T-helper 2 cell treated with Interferon-gamma antibody and Interleukin-4, amounts not matched to agents 100 ng/mL and 5 ng/mL, for 36 hours (primary cell): Measurements from ENCODE around the gene LHFPL4. TPM values are rescaled to one million over a fixed set of nuclear protein-coding genes. Genes with fewer than 3 reads are reported as not detected.
"Not testable (repeated sequence)": the region's sequence is repeated elsewhere in the genome, so short reads cannot be mapped to it uniquely, and the experiment has no call there.

ENCODE experiments used
- intact Hi-C: fragments of 100-400 bp; cut with micrococcal nuclease; formaldehyde crosslinking; loops from one replicate; pipeline ENCODE4 v1.15.1; 2023
- total RNA-seq: library from RNA; stranded (reverse); gene quantifications from 2 replicates; pipeline ENCODE4 v1.2.3, GENCODE V29; 2022

Gene LHFPL4
- total RNA-seq, 1 donor from 2014 or later, result not detected

DNA sequence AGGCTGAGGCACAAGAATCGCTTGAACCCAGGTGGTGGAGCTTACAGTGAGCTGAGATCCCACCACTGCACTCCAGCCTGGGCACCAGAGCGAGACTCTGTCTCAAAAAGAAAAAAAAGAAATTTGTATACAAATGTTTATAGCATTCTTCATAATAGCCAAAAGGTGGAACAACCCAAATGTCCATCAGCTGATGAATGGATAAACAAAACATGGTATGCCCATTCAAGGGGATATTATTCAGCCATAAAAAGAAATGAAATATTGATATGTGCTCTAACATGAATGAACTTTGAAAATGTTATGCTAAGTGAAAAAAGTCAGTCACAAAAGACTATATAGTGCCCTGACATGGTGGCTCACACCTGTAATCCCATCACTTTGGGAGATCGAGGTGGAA lies 11.4 kb downstream of the LHFPL4 start:
- intact Hi-C loops, result no loop called here

DNA sequence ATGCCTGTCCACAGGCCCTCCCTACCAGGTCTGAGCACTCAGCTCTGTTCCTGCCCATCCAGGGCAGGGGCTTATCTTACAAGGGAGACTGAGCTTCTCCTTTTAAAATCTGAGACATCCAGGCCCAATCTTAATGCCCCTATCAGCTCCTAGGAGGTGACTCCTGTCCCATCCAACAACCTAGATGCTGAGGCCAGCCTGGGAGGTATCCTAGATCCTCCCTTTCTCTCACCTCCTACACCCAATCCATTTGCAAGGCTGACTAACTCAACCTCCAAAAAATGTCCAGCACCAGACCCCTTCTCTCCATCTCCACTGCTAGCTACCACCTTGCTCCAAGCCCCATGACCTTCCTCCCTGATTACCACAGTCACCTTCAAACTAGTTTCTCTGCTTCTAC lies 17.4 kb downstream of the LHFPL4 start:
- intact Hi-C loops, result no loop called here

GRCh38 chr3:9534429-9534828 lies 19.2 kb downstream of the LHFPL4 start:
- intact Hi-C loops, result no loop called here

DNA sequence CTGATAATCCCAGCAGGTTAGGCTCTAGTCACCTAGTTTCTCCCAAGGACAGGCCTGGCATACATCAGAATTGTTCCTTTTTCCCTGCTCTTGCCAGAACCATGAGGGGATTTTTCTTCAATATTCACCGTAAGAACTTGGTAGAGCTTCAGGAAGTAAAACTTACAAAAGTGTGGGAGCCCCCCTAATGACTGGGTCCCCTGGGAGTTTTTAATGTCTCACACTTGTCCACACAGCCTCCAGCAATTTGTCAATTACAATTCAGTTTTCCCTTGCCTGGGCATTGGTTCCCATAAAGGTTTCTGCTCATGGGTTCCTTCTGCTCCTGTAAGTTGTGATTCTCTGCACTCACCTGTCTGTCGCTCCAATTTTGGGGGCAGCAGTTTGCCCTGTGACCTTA lies 28.5 kb downstream of the LHFPL4 start:
- intact Hi-C loops, result no loop called here

DNA sequence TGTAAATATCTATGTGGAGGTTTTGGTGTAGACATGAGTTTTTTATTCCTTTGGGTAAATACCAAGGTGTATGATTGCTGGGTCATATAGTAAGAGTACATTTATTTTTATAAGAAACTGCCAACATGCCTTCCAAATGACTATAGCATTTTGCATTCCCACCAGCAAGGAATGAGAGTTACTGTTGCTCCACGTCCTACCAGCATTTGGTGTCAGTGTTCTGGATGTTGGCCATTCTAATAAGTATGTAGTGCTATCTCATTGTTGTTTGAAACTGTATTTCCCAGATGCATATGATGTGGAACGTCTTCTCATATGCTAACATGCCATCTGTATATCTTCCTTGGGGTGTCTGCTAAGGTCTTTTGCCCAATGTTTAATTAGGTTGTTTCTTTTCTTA lies 38.7 kb downstream of the LHFPL4 start:
- intact Hi-C loops, result no loop called here

- intact Hi-C loops, result no loop called here
Observed at GRCh38 chr3:9514306-9514705, 39.3 kb downstream of the LHFPL4 start.

DNA sequence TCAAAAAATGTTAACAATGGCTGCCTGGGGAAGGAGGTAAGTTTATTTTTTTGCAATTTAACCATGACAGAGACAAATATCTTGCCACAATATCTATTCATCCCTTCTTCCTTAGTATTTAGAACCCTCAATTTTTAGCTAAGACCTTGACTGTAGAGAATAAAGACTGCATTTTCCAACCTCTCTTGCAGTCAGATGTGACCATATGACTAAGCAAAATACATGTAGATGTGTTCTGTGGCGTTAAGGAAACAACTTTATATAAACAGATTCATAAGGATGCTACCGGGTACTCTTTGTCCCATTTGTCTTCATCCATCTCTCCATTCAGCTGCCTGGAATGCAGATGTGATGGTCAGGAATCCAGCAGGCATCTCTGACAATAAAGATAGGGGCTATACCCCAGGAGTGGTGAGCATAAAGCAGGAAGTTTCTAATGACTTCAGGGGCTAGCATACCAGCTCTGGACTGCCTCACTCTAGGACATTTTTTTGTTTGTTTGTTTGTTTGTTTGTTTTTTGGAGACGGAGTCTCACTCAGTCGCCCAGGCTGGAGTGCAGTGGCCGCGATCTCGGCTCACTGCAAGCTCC lies 41.1 kb downstream of the LHFPL4 start:
- intact Hi-C loops, result no loop called here

DNA sequence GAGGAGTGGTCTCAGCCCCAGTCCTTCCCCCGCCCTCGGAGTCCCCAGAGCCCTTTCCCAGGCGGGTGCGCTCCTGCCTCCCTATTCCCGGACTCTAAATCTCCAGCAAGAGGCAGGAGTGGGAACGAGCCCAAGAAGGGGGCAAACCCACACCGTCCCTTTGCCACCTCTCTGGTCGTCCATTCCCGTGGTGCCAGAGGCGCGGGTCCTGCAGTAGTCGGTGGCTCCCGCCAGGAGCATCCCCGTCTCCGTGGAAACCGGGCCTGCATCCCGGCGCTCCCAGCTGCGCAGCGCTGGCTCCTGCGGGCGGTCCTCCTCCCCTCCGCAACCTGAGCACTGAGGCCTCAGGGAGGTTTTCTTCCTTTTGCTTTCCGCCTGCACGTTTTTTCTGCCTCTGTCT lies 44.8 kb downstream of the LHFPL4 start:
- intact Hi-C loops, result no loop called here

- intact Hi-C loops, result no loop called here
Observed at GRCh38 chr3:9507586-9508578, 45.7 kb downstream of the LHFPL4 start.

- intact Hi-C loops, result loop anchor here (1.0 to 5.0 kb wide), 3 partner anchors 150 to 429 kb away; partner anchors contain the start of gene CRELD1
Observed at GRCh38 chr3:9503283-9503682, 50.3 kb downstream of the LHFPL4 start.

DNA sequence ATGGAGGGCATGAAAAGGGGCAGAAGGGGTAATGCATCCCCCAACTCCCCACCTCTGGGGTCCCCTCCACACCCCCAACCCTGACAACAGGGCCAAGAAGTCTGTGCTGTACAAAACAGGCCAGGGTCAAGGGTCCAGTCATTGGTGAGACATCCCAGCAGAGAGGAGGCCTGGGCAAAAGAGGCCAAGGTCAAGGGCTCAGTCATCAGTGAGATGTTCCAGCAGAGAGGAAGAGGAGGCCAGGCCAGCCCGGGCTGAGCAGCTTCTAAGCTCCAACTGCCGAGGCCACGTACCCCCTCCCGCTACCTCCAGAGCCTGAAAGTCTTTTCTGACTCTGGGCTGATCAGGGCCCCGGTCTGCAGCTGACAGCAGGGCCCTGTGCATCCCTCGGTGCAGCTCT lies 52.4 kb downstream of the LHFPL4 start:
- intact Hi-C loops, result loop anchor here (5.0 kb wide), 1 partner anchor 431 kb away; the partner anchor contains the start of gene CRELD1

DNA sequence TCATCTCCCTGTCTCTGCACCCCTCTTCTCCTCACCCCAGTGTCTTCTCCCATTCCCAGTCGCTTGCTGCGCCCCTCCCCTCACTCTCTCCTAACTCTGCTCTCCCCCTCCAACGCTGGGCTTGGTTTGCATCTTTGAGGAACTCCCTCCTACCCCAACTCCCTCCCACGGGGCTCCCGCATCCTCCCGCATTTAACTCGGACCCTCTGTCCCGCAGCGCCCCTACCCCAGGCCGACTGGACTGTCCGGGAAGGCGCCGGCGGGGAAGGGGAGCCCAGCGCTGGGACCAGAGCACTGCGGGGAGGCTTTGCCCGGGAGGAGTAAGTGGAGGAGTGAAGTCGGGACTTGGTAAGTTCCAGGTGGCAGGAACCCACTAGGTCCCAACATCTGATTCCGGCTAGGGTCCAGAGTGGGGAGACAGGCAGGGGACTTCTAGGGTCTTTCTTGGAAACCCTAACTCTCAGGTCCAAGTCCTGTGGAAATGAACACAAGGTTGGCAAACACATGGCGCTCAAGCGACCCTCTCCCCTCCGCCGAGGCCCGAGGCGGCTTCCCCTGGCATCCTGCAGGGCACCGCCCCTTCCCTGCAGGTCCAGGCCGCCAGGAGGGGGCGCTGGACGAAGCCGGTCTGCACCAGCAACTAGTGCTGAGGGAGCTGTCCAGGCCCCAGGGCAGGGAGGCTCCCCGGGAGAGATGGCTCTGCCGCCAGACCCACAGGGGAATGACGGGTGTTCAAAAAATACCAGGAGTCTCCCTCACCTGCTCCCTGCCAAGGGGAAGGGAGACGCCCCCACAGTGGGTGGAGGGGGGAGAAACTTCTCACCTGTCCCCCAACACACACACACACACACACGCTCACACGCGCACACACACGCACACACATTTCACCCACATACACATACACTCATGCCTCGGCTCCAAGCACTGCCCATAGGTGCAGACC lies 53.2 kb downstream of the LHFPL4 start:
- intact Hi-C loops, result loop anchor here (5.0 kb wide), 1 partner anchor 432 kb away; the partner anchor contains the start of gene CRELD1

DNA sequence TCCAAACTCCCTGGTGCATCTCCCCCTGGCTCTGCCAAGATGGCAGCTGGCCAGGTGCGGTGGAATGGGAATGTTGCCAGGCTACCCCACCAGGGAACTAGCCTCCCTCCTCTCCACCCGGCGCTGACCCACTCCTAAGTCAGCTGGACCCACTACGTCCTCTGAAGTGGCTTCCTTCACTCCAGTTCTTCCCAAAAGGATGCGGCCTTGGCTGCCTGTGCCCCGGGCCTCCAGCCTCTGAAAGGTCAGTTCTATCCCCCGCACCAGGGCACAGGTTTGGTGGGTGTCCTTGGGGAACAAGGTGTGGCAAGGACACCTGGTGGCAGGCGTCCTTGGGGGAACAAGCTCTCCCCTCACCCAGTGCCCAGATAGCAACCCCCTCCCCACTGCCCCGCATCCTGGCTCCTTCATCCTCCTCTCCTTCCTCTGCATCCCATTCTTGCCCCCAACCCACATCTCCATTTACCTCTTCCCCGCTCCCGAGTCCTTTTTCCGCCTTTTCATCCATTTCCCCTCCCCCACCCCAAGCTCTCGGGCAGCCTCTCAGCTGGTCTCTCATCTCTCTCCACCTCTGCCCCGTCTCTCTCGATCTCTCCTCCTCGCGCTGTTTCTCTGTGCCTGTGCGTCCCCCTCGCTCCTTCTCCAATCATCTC lies 54.0 kb downstream of the LHFPL4 start:
- intact Hi-C loops, result loop anchor here (5.0 kb wide), 1 partner anchor 433 kb away; the partner anchor contains the start of gene CRELD1

DNA sequence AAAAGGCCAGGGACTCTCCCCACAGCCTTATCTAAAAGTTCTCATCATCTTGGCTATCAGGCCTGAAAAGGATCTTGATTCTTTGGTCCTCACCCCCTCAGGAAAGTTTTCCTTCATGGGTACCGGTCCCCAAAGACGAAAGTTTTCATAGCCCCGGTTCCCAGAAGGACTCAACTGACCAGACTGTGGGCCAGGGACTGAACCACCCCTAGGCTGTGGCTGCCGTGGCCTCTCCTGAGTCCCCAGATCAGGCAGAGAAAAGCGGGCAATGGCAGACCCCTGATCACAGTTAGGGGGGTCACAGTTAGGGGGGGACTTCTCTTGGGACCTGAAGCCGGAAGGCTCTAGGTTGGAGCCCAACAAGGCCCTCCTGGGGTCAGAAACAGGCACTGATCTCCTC lies 54.8 kb downstream of the LHFPL4 start:
- intact Hi-C loops, result no loop called here

- intact Hi-C loops, result no loop called here
Observed at GRCh38 chr3:9497821-9498565, 55.6 kb downstream of the LHFPL4 start.

- intact Hi-C loops, result no loop called here
Observed at GRCh38 chr3:9496893-9497292, 56.7 kb downstream of the LHFPL4 start.

DNA sequence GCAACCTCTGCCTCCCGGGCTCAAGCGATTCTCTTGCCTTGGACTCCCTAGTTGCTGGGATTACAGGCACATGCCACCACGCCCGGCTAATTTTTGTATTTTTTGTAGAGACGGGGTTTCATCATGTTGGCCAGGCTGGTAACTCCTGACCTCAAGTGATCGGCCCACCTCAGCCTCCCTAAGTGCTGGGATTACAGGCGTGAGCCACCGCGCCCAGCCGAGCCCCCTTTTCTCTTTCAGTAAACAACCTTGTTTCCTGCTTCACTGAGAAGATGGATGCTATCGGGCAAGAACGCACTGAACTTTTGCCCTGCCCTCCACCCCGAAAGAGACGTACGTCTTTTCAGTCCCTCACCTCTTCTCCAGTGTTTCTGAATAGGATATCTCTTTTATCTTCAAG lies 59.6 kb downstream of the LHFPL4 start:
- intact Hi-C loops, result not testable (repeated sequence)

DNA sequence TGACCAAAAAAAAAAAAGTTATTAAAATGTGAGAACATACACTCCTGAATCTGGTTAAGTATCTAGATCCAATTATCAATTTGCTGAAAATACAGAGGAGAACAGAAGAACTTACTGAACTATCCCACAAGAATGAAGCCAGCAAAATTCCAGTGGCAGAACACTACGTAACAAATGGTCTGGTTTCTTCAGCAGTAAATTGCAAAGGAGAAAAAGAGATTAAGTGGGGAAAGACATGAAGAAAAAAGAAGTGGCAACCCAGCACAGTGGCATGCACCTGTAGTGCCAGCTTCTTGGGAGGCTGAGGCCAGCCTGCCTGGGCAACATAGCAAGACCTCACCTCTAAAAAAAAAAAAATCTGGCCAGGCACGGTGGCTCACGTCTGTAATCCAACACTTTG lies 62.1 kb downstream of the LHFPL4 start:
- intact Hi-C loops, result no loop called here

DNA sequence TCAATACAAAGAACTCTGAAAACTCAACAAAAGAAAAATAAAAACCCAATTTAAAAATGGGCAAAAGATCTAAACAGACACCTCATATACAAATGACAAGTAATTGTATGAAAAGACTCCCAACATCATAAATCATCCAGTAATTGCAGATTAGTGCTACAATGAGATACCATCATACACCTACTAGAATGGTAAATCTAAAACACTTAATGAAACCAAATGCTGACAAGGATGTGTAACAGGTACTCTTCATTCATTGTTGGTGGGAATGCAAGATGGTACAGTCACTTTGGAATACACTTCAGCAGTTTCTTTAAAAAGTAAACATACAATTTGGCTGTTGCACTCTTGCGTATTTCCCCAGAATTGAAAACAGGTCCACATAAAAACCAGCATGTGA lies 68.4 kb downstream of the LHFPL4 start:
- intact Hi-C loops, result no loop called here

GRCh38 chr3:9480265-9480664 lies 73.4 kb downstream of the LHFPL4 start:
- intact Hi-C loops, result no loop called here
